Measurements from ENCODE around the gene OR51D1. TPM values are rescaled to one million over a fixed set of nuclear protein-coding genes. Genes with fewer than 3 reads are reported as not detected.

OR51D1 gene
- total and polyA plus RNA-seq, 9 of the 15 experiments (the other 6 are each of a cell fraction or from before 2014, with no cell fraction given) = not detected

DNA sequence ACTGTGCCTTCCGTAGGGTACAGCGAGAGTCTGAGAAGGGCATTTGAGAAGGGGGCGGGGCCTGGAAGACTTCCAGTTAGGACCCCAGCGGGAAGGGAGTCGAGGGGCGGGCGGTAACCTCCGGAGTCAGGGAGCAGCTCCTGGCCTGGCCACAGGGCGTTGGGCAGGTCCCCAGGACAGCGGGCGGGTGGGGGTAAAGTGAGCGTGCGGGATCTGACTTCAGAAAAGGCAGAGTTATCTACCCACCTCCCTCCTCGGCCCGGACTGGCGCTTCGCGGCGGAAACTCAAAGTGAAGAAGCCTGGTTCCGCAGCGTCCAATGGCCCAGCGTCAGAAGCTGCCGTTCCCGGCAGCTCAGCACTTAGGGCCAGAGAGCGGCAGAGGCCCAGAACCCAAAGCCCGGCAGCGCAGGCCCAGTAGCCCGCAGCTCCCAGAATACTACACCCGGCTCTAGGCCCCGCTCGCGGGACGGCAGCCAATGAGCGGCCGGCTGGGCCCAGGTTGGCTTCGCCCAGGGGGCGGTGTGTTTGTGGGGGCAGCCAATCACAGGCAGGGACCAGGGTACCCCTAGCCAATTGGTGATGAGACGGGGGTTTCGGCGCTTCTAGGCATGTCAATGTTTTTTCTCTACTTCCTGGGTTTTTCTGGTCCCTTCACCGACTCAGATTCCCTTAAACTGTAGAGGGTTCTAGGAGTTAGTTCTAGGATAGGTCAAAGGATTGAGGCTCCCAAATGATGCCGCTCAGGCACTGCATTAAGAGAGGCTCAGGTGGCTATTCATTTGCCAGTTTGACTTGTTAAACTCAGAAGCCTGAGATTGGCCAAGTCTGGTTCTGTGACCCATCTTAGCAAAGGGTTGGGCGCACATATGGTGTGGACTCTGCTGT, 29.3 kb upstream of the OR51D1 start, which contains the start of gene TRIM68 (continued):
- TF ChIP-seq XRCC4 (IDR thresholded peaks at IDR 0.05; ENCODE audit: extremely low read depth, insufficient read depth, insufficient read length) (no peak), LCOR (CRISPR knock-in tag; IDR thresholded peaks at IDR 0.05) (peak; percentile 87), FOSL1 (tag; conservative IDR thresholded peaks at IDR 0.05) (no peak), RBBP5 (IDR thresholded peaks at IDR 0.05; ENCODE audit: borderline replicate concordance, insufficient read depth, low read length, poor library complexity, severe bottlenecking) (no peak), SP2 (IDR thresholded peaks at IDR 0.05; ENCODE audit: extremely low read depth, low read depth, low read length, poor library complexity, severe bottlenecking) (peak; percentile 76), PTBP1 (IDR thresholded peaks at IDR 0.05; ENCODE audit: low read depth, low read length) (no peak), TAL1 (IDR thresholded peaks at IDR 0.05) (no peak), KLF1 (tag; IDR thresholded peaks at IDR 0.05) (no peak), HMGN3 (IDR thresholded peaks at IDR 0.05; ENCODE audit: borderline replicate concordance, extremely low read depth, insufficient read length, low read depth, low read length) (peak; percentile 71)
- TF ChIP-seq, protein P1, sequence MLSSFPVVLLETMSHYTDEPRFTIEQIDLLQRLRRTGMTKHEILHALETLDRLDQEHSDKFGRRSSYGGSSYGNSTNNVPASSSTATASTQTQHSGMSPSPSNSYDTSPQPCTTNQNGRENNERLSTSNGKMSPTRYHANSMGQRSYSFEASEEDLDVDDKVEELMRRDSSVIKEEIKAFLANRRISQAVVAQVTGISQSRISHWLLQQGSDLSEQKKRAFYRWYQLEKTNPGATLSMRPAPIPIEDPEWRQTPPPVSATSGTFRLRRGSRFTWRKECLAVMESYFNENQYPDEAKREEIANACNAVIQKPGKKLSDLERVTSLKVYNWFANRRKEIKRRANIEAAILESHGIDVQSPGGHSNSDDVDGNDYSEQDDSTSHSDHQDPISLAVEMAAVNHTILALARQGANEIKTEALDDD (IDR thresholded peaks at IDR 0.05) = no peak
- TF ChIP-seq, protein P2, sequence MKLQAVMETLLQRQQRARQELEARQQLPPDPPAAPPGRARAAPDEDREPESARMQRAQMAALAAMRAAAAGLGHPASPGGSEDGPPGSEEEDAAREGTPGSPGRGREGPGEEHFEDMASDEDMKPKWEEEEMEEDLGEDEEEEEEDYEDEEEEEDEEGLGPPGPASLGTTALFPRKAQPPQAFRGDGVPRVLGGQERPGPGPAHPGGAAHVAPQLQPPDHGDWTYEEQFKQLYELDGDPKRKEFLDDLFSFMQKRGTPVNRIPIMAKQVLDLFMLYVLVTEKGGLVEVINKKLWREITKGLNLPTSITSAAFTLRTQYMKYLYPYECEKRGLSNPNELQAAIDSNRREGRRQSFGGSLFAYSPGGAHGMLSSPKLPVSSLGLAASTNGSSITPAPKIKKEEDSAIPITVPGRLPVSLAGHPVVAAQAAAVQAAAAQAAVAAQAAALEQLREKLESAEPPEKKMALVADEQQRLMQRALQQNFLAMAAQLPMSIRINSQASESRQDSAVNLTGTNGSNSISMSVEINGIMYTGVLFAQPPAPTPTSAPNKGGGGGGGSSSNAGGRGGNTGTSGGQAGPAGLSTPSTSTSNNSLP (IDR thresholded peaks at IDR 0.05; ENCODE audit: borderline replicate concordance, low read depth, low read length) = no peak
- TF ChIP-seq, protein P3, sequence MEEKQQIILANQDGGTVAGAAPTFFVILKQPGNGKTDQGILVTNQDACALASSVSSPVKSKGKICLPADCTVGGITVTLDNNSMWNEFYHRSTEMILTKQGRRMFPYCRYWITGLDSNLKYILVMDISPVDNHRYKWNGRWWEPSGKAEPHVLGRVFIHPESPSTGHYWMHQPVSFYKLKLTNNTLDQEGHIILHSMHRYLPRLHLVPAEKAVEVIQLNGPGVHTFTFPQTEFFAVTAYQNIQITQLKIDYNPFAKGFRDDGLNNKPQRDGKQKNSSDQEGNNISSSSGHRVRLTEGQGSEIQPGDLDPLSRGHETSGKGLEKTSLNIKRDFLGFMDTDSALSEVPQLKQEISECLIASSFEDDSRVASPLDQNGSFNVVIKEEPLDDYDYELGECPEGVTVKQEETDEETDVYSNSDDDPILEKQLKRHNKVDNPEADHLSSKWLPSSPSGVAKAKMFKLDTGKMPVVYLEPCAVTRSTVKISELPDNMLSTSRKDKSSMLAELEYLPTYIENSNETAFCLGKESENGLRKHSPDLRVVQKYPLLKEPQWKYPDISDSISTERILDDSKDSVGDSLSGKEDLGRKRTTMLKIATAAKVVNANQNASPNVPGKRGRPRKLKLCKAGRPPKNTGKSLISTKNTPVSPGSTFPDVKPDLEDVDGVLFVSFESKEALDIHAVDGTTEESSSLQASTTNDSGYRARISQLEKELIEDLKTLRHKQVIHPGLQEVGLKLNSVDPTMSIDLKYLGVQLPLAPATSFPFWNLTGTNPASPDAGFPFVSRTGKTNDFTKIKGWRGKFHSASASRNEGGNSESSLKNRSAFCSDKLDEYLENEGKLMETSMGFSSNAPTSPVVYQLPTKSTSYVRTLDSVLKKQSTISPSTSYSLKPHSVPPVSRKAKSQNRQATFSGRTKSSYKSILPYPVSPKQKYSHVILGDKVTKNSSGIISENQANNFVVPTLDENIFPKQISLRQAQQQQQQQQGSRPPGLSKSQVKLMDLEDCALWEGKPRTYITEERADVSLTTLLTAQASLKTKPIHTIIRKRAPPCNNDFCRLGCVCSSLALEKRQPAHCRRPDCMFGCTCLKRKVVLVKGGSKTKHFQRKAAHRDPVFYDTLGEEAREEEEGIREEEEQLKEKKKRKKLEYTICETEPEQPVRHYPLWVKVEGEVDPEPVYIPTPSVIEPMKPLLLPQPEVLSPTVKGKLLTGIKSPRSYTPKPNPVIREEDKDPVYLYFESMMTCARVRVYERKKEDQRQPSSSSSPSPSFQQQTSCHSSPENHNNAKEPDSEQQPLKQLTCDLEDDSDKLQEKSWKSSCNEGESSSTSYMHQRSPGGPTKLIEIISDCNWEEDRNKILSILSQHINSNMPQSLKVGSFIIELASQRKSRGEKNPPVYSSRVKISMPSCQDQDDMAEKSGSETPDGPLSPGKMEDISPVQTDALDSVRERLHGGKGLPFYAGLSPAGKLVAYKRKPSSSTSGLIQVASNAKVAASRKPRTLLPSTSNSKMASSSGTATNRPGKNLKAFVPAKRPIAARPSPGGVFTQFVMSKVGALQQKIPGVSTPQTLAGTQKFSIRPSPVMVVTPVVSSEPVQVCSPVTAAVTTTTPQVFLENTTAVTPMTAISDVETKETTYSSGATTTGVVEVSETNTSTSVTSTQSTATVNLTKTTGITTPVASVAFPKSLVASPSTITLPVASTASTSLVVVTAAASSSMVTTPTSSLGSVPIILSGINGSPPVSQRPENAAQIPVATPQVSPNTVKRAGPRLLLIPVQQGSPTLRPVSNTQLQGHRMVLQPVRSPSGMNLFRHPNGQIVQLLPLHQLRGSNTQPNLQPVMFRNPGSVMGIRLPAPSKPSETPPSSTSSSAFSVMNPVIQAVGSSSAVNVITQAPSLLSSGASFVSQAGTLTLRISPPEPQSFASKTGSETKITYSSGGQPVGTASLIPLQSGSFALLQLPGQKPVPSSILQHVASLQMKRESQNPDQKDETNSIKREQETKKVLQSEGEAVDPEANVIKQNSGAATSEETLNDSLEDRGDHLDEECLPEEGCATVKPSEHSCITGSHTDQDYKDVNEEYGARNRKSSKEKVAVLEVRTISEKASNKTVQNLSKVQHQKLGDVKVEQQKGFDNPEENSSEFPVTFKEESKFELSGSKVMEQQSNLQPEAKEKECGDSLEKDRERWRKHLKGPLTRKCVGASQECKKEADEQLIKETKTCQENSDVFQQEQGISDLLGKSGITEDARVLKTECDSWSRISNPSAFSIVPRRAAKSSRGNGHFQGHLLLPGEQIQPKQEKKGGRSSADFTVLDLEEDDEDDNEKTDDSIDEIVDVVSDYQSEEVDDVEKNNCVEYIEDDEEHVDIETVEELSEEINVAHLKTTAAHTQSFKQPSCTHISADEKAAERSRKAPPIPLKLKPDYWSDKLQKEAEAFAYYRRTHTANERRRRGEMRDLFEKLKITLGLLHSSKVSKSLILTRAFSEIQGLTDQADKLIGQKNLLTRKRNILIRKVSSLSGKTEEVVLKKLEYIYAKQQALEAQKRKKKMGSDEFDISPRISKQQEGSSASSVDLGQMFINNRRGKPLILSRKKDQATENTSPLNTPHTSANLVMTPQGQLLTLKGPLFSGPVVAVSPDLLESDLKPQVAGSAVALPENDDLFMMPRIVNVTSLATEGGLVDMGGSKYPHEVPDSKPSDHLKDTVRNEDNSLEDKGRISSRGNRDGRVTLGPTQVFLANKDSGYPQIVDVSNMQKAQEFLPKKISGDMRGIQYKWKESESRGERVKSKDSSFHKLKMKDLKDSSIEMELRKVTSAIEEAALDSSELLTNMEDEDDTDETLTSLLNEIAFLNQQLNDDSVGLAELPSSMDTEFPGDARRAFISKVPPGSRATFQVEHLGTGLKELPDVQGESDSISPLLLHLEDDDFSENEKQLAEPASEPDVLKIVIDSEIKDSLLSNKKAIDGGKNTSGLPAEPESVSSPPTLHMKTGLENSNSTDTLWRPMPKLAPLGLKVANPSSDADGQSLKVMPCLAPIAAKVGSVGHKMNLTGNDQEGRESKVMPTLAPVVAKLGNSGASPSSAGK (IDR thresholded peaks at IDR 0.05) = no peak

Data from K562 (cell line).